Testis (tissue), 2 donors: ENCODE data around the gene FARS2.

Source experiments
- POLR2A ChIP-seq: fragments of 450-650 bp; IDR thresholded peaks from one replicate; pipeline ENCODE4 v1.6.1; 2017; ENCODE audit warnings: antibody characterized with exemption, mild to moderate bottlenecking, moderate library complexity
- TF ChIP-seq, protein P1 (sequence below), 3 experiments: fragments of 450-650 bp in 2 of 3; fragments of 200-600 bp in 1 of 3; sonication (generic) in 1 of 3; IDR thresholded peaks; one replicate each; pipeline ENCODE4 v1.5.1; 2016 to 2019; ENCODE audit warnings: antibody characterized with exemption in 3 of 3, mild to moderate bottlenecking in 2 of 3, moderate library complexity in 1 of 3

DNA sequence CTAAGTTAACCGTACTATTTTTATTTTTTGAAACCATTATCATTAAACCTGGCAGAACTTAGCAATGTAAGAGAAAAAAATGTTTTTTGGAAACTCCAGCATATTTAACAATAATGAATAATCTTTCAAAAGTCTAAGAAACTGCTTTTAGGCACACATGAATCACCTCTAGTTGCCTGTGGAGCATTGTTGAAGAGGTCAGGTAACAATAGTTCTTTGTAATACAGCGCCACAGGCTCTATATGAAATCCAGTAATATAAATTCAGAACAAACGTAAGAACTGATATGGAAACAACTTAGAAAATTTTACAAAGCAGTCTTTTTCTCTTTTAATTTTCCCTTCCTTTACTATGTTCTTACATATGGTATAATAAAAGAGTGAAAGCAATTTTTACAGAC is 10.9 kb upstream of the FARS2 start:
- TF ChIP-seq, protein P1, sequence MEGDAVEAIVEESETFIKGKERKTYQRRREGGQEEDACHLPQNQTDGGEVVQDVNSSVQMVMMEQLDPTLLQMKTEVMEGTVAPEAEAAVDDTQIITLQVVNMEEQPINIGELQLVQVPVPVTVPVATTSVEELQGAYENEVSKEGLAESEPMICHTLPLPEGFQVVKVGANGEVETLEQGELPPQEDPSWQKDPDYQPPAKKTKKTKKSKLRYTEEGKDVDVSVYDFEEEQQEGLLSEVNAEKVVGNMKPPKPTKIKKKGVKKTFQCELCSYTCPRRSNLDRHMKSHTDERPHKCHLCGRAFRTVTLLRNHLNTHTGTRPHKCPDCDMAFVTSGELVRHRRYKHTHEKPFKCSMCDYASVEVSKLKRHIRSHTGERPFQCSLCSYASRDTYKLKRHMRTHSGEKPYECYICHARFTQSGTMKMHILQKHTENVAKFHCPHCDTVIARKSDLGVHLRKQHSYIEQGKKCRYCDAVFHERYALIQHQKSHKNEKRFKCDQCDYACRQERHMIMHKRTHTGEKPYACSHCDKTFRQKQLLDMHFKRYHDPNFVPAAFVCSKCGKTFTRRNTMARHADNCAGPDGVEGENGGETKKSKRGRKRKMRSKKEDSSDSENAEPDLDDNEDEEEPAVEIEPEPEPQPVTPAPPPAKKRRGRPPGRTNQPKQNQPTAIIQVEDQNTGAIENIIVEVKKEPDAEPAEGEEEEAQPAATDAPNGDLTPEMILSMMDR (IDR thresholded peaks at IDR 0.05): no peak
- TF ChIP-seq POLR2A: no peak
